Ishikawa (cell line): Measurements from ENCODE around the gene ENOSF1.

Experiments
- EP300 ChIP-seq: IDR thresholded peaks from 2 replicates; pipeline ENCODE4 v1.6.1; 2012; ENCODE audit warnings: borderline replicate concordance
- FOXM1 ChIP-seq: IDR thresholded peaks from 2 replicates; pipeline ENCODE4 v1.6.1; 2012; ENCODE audit warnings: low read depth, borderline replicate concordance
- TAF1 ChIP-seq: IDR thresholded peaks from 2 replicates; pipeline ENCODE4 v1.6.1; 2012; ENCODE audit warnings: low read depth, mild to moderate bottlenecking
- YY1 ChIP-seq: IDR thresholded peaks from 2 replicates; pipeline ENCODE4 v1.6.1; 2012; ENCODE audit warnings: low read depth
- TF ChIP-seq, protein P1 (sequence below): IDR thresholded peaks from 2 replicates; pipeline ENCODE4 v1.6.1; 2012; ENCODE audit warnings: low read depth, mild to moderate bottlenecking

- TF ChIP-seq, protein P1, sequence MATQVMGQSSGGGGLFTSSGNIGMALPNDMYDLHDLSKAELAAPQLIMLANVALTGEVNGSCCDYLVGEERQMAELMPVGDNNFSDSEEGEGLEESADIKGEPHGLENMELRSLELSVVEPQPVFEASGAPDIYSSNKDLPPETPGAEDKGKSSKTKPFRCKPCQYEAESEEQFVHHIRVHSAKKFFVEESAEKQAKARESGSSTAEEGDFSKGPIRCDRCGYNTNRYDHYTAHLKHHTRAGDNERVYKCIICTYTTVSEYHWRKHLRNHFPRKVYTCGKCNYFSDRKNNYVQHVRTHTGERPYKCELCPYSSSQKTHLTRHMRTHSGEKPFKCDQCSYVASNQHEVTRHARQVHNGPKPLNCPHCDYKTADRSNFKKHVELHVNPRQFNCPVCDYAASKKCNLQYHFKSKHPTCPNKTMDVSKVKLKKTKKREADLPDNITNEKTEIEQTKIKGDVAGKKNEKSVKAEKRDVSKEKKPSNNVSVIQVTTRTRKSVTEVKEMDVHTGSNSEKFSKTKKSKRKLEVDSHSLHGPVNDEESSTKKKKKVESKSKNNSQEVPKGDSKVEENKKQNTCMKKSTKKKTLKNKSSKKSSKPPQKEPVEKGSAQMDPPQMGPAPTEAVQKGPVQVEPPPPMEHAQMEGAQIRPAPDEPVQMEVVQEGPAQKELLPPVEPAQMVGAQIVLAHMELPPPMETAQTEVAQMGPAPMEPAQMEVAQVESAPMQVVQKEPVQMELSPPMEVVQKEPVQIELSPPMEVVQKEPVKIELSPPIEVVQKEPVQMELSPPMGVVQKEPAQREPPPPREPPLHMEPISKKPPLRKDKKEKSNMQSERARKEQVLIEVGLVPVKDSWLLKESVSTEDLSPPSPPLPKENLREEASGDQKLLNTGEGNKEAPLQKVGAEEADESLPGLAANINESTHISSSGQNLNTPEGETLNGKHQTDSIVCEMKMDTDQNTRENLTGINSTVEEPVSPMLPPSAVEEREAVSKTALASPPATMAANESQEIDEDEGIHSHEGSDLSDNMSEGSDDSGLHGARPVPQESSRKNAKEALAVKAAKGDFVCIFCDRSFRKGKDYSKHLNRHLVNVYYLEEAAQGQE, result no peak
- TF ChIP-seq YY1 (no peak), FOXM1 (no peak), TAF1 (no peak), EP300 (no peak)
Measured at GRCh38 chr18:676736-677135, 35.7 kb downstream of the ENOSF1 start.
